NB4 (cell line): ENCODE results near the gene PTK6.

Experiments used
- MYC ChIP-seq: IDR thresholded peaks from 2 replicates; pipeline ENCODE4 v1.6.1; 2011; ENCODE audit warnings: low read depth, low read length
- POLR2A ChIP-seq: IDR thresholded peaks from 2 replicates; pipeline ENCODE4 v1.6.1; 2011; ENCODE audit warnings: mild to moderate bottlenecking; ENCODE audit not compliant: insufficient read length; ENCODE audit errors: extremely low read depth
- TF ChIP-seq, protein P1 (sequence below): IDR thresholded peaks from one replicate; pipeline ENCODE4 v1.5.1; 2012; ENCODE audit warnings: low read depth, low read length
- TF ChIP-seq, protein P2 (sequence below): IDR thresholded peaks from 2 replicates; pipeline ENCODE4 v1.6.1; 2011; ENCODE audit warnings: low read depth, low read length

DNA sequence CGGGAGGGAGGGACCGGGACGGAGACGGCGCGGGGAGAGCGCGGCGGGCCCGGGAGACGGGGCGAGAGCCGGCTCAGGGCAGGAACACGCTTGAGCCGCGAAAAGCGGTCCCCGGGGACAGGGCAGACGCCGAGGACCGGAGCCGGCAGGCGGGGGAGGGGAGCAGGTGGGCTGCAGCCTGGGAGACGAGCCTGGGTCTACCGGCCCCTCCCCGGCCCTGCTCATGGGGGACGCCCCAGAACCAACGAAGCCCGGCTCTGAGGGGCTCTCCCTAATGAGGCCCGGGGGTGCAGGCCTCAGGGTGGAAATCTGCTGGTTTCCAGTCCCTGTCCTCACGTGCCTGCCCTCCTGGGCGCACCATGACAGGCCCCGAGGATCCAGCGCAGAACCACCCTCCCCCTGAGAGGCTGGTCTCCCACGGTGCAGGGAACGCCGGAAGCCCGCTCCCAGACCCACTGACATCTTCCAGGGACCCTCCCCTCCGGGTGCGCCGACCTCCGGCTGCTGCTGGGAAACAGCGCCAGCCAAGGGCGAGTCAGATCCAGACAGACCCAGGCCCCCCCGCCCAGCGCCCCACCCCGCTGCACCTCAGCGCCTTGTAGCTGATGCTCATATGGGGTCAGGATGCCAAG, 37.7 kb downstream of the PTK6 start:
- TF ChIP-seq, protein P1, sequence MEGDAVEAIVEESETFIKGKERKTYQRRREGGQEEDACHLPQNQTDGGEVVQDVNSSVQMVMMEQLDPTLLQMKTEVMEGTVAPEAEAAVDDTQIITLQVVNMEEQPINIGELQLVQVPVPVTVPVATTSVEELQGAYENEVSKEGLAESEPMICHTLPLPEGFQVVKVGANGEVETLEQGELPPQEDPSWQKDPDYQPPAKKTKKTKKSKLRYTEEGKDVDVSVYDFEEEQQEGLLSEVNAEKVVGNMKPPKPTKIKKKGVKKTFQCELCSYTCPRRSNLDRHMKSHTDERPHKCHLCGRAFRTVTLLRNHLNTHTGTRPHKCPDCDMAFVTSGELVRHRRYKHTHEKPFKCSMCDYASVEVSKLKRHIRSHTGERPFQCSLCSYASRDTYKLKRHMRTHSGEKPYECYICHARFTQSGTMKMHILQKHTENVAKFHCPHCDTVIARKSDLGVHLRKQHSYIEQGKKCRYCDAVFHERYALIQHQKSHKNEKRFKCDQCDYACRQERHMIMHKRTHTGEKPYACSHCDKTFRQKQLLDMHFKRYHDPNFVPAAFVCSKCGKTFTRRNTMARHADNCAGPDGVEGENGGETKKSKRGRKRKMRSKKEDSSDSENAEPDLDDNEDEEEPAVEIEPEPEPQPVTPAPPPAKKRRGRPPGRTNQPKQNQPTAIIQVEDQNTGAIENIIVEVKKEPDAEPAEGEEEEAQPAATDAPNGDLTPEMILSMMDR: no peak
- TF ChIP-seq POLR2A (no peak), MYC (no peak)
- TF ChIP-seq, protein P2, sequence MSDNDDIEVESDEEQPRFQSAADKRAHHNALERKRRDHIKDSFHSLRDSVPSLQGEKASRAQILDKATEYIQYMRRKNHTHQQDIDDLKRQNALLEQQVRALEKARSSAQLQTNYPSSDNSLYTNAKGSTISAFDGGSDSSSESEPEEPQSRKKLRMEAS: no peak
